Liver (tissue), 9 donors: Measurements from ENCODE around the gene ANXA3. TPM values are rescaled to one million over a fixed set of nuclear protein-coding genes. Genes with fewer than 3 reads are reported as not detected.

Experiments used
- DNase-seq: peaks from one replicate; pipeline ENCODE4 v3.0.0-alpha.2; 2017; ENCODE audit warnings: low spot score
- H3K27ac ChIP-seq, 2 donors: one replicate each; pipeline ENCODE4 v1.7.0; 2013; ENCODE audit warnings: inconsistent platforms in 2 of 2, low read length in 2 of 2, control low read depth in 1 of 2, low read depth in 1 of 2, mild to moderate bottlenecking in 1 of 2
- H3K27me3 ChIP-seq, 4 donors: one replicate each; pipeline versions ENCODE4 v1.6.1 to v1.7.0; 2013; ENCODE audit warnings: low read length in 3 of 4, inconsistent platforms in 1 of 4, mild to moderate bottlenecking in 1 of 4, moderate library complexity in 1 of 4; ENCODE audit not compliant: control insufficient read depth in 4 of 4, insufficient read depth in 4 of 4
- H3K36me3 ChIP-seq, 4 donors: one replicate each; pipeline versions ENCODE4 v1.6.1 to v1.7.0; 2013; ENCODE audit warnings: low read length in 3 of 4, mild to moderate bottlenecking in 3 of 4, low read depth in 1 of 4, moderate library complexity in 1 of 4; ENCODE audit not compliant: control insufficient read depth in 4 of 4, insufficient read depth in 3 of 4
- H3K4me1 ChIP-seq, 4 donors: one replicate each; pipeline versions ENCODE4 v1.6.1 to v1.7.0; 2013; ENCODE audit warnings: low read length in 3 of 4, mild to moderate bottlenecking in 3 of 4, moderate library complexity in 1 of 4; ENCODE audit not compliant: control insufficient read depth in 4 of 4, insufficient read depth in 4 of 4
- H3K4me3 ChIP-seq, 3 donors: one replicate each; pipeline versions ENCODE4 v1.6.1 to v1.7.0; 2013; ENCODE audit warnings: low read length in 3 of 3, control low read depth in 1 of 3, low read depth in 1 of 3, mild to moderate bottlenecking in 1 of 3
- H3K9ac ChIP-seq, 2 donors: one replicate each; pipeline ENCODE4 v1.7.0; 2013; ENCODE audit warnings: low read length in 2 of 2, mild to moderate bottlenecking in 2 of 2, moderate library complexity in 2 of 2, control low read depth in 1 of 2, low read depth in 1 of 2
- H3K9me3 ChIP-seq, 4 donors: one replicate each; pipeline versions ENCODE4 v1.6.1 to v1.7.0; 2013; ENCODE audit warnings: low read length in 3 of 4; ENCODE audit not compliant: control insufficient read depth in 4 of 4
- ATF3 ChIP-seq: IDR thresholded peaks from 2 replicates; pipeline ENCODE4 v1.6.1; 2016; ENCODE audit warnings: antibody characterized with exemption
- EGR1 ChIP-seq, 2 donors: IDR thresholded peaks; 2 replicates each; pipeline ENCODE4 v1.6.1; 2016 to 2018; ENCODE audit warnings: antibody characterized with exemption in 2 of 2, low read depth in 2 of 2
- FOXA1 ChIP-seq: IDR thresholded peaks from 2 replicates; pipeline ENCODE4 v1.6.1; 2016; ENCODE audit warnings: antibody characterized with exemption
- GABPA ChIP-seq, 2 donors: IDR thresholded peaks in 1 of 2; conservative IDR thresholded peaks in 1 of 2; 2 replicates each; pipeline ENCODE4 v1.6.1; 2016; ENCODE audit warnings: antibody characterized with exemption in 2 of 2, mild to moderate bottlenecking in 1 of 2, moderate library complexity in 1 of 2
- HNF4A ChIP-seq, 2 donors: conservative IDR thresholded peaks; 2 replicates each; pipeline ENCODE4 v1.6.1; 2016; ENCODE audit warnings: antibody characterized with exemption in 2 of 2, mild to moderate bottlenecking in 2 of 2
- HNF4G ChIP-seq: IDR thresholded peaks from 2 replicates; pipeline ENCODE4 v1.6.1; 2016; ENCODE audit warnings: antibody characterized with exemption
- JUND ChIP-seq, 2 donors: IDR thresholded peaks; 2 replicates each; pipeline ENCODE4 v1.6.1; 2016; ENCODE audit warnings: antibody characterized with exemption in 2 of 2
- MAX ChIP-seq: IDR thresholded peaks from 2 replicates; pipeline ENCODE4 v1.6.1; 2016; ENCODE audit warnings: antibody characterized with exemption
- NR2F2 ChIP-seq: IDR thresholded peaks from 2 replicates; pipeline ENCODE4 v1.6.1; 2016; ENCODE audit warnings: antibody characterized with exemption
- REST ChIP-seq: IDR thresholded peaks from 2 replicates; pipeline ENCODE4 v1.6.1; 2016; ENCODE audit warnings: antibody characterized with exemption, mild to moderate bottlenecking
- RXRA ChIP-seq, 2 donors: IDR thresholded peaks; 2 replicates each; pipeline ENCODE4 v1.6.1; 2017 to 2018; ENCODE audit warnings: antibody characterized with exemption in 2 of 2, mild to moderate bottlenecking in 1 of 2
- SP1 ChIP-seq: IDR thresholded peaks from 2 replicates; pipeline ENCODE4 v1.6.1; 2018; ENCODE audit warnings: antibody characterized with exemption, mild to moderate bottlenecking
- TAF1 ChIP-seq: conservative IDR thresholded peaks from 2 replicates; pipeline ENCODE4 v1.6.1; 2016; ENCODE audit warnings: antibody characterized with exemption, mild to moderate bottlenecking
- YY1 ChIP-seq: IDR thresholded peaks from 2 replicates; pipeline ENCODE4 v1.6.1; 2016; ENCODE audit warnings: antibody characterized with exemption, mild to moderate bottlenecking
- ZBTB33 ChIP-seq: IDR thresholded peaks from 2 replicates; pipeline ENCODE4 v1.6.1; 2016; ENCODE audit warnings: antibody characterized with exemption
- WGBS: extraction: QIAGEN DNeasy Blood & Tissue Kit; methylation state at CpG from one replicate; pipeline ENCODE4 v1.1.7; 2013; 5-methylcytosine and 5-hydroxymethylcytosine counted together
- polyA plus RNA-seq, 2 donors: library from polyadenylated mRNA; stranded (reverse) in 1 of 2; unstranded in 1 of 2; fragments of 200-250 nt in 1 of 2; fragments of >200 nt in 1 of 2; fragmentation: Nextera tagmentation in 1 of 2; extraction: Ambion mirVana in 1 of 2; gene quantifications; one replicate each; pipeline versions ENCODE4 v1.2.1 to v1.2.3, GENCODE V29; 2013 to 2015
- total RNA-seq, 2 donors: library from RNA; depleted of rRNA; stranded (reverse); fragments of >200 nt; gene quantifications; one replicate each; pipeline ENCODE4 v1.2.3, GENCODE V29; 2014
- TF ChIP-seq, protein P1 (sequence below): fragments of 150-350 bp; IDR thresholded peaks from 2 replicates; pipeline ENCODE4 v1.5.1; 2017; ENCODE audit warnings: improper control_type of control experiment, low read depth, low read length; ENCODE audit not compliant: missing input control
- donor health status: healthy.
- donor health status: healthy.
- donor health status: healthy.
- donor health status: healthy.
- donor health status: healthy.

The ANXA3 gene
- total and polyA plus RNA-seq, 4 donors = 1.7 to 16.4 (median 3.4) TPM

- H3K27me3 ChIP-seq = no peaks in the 10 kb centered on the region
- H3K4me1 ChIP-seq = peaks cover 0 to 7% (median 0%) of the 10 kb centered on the region in 4 donors
- WGBS = 89% methylated on average over 2 of the region's 2 CpGs
- DNase-seq = no peak
- no peaks in the 10 kb centered on the region for H3K9me3 ChIP-seq
- TF ChIP-seq TAF1 = no peak
- no peak for TF ChIP-seq RXRA (IDR thresholded peaks at IDR 0.05)
- TF ChIP-seq HNF4G = no peak
- TF ChIP-seq HNF4A (conservative IDR thresholded peaks at IDR 0.05) = no peak
- no peaks in the 10 kb centered on the region for H3K36me3 ChIP-seq
- H3K27ac ChIP-seq = no peak overlapping the region
- no peak overlapping the region for H3K9ac ChIP-seq
- no peak overlapping the region for H3K4me3 ChIP-seq
Observed at GRCh38 chr4:78630615-78631014, 79.0 kb downstream of the ANXA3 start.

DNA sequence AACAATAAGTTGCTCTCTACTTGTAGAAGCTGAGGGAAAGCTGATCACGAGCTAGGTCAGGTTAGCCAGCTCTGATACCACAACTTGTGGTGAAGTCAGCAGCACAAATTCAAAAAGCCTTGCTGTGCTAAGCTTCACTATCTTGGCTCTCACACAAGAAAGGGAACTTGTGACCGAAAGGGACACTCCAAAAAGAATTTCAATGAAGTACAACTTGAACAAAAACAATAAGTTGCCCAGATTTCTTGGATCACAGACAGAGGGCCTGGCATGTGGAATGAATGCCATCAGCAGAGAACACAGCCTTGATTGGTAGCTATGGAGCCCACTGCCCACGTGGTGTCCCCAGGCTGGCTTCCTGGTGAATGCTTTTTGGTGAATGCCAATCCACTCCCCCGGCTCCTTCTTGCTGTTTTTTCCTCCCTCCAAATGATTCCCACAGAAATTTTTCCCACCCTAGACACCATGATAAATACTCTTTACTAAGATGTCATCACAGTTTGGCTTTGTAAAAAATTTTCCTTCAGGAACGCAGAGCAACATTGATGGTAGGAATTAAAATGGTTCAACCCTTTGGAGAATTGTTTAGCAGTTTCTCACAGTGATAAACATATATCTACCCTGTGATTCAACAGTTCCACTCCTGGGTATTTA, 82.6 kb downstream of the ANXA3 start:
- Histone ChIP-seq H3K9me3 (no peaks in the 10 kb centered on the region), H3K27ac (no peak overlapping the region), H3K36me3 (no peaks in the 10 kb centered on the region), H3K9ac (no peak overlapping the region), H3K27me3 (no peaks in the 10 kb centered on the region), H3K4me1 (no peaks in the 10 kb centered on the region), H3K4me3 (no peak overlapping the region)
- no peak for DNase-seq
- TF ChIP-seq HNF4G (no peak), FOXA1 (no peak), YY1 (no peak), ZBTB33 (no peak), RXRA (IDR thresholded peaks at IDR 0.05) (no peak), MAX (no peak), NR2F2 (no peak), TAF1 (no peak), ATF3 (no peak), REST (no peak), JUND (IDR thresholded peaks at IDR 0.05) (no peak), EGR1 (IDR thresholded peaks at IDR 0.05; ENCODE audit: low read depth in 2 of 2) (no peak), GABPA (IDR thresholded peaks at IDR 0.05 in 1 of 2, conservative IDR thresholded peaks at IDR 0.05 in 1 of 2) (no peak), SP1 (no peak)
- TF ChIP-seq, protein P1, sequence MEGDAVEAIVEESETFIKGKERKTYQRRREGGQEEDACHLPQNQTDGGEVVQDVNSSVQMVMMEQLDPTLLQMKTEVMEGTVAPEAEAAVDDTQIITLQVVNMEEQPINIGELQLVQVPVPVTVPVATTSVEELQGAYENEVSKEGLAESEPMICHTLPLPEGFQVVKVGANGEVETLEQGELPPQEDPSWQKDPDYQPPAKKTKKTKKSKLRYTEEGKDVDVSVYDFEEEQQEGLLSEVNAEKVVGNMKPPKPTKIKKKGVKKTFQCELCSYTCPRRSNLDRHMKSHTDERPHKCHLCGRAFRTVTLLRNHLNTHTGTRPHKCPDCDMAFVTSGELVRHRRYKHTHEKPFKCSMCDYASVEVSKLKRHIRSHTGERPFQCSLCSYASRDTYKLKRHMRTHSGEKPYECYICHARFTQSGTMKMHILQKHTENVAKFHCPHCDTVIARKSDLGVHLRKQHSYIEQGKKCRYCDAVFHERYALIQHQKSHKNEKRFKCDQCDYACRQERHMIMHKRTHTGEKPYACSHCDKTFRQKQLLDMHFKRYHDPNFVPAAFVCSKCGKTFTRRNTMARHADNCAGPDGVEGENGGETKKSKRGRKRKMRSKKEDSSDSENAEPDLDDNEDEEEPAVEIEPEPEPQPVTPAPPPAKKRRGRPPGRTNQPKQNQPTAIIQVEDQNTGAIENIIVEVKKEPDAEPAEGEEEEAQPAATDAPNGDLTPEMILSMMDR = no peak
- 82% methylated on average over 5 of the region's 5 CpGs for WGBS
